ENCODE results near the gene ARID1B. TPM values are rescaled to one million over a fixed set of nuclear protein-coding genes. Genes with fewer than 3 reads are reported as not detected.

ARID1B gene
- total and polyA plus RNA-seq, 2 of the 4 experiments (the other 2 are of a cell fraction) = 14.5 to 20.1 TPM

GRCh38 chr6:156911581-156911980, 134.4 kb downstream of the ARID1B start:
- no peaks in the 10 kb centered on the region for H3K36me3 ChIP-seq (ENCODE audit: control insufficient read depth, insufficient read depth, low read length)
- no peak overlapping the region for H3K4me2 ChIP-seq (ENCODE audit: low read depth, low read length)
- no peak overlapping the region for H3K23ac ChIP-seq (ENCODE audit: low read depth, low read length)
- WGBS, 2 experiments (ENCODE audit: extremely low coverage in 2 of 2, insufficient read length in 1 of 2) = no CpG with 5 or more reads among the region's 2 CpGs
- dilution Hi-C loops (cut with HindIII; ENCODE audit: low sequenced_read_pairs, unreplicated experiment) (no loop called here), intact Hi-C loops (cut with micrococcal nuclease) (no loop called here), in situ Hi-C loops (cut with MboI; ENCODE audit: low sequenced_read_pairs) (no loop called here)
- H2BK5ac ChIP-seq (ENCODE audit: low read depth, low read length, poor library complexity, severe bottlenecking) = no peak overlapping the region
- no peaks in the 10 kb centered on the region for H3K9me3 ChIP-seq (ENCODE audit: control insufficient read depth, insufficient read depth, low read length)
- no peak overlapping the region for H4K91ac ChIP-seq (ENCODE audit: insufficient read depth, low read depth, low read length)
- no peak overlapping the region for H3K27ac ChIP-seq (ENCODE audit: insufficient read depth, low read length)
- H3K4me1 ChIP-seq (ENCODE audit: control insufficient read depth, insufficient read depth, low read length) = peaks cover 5% of the 10 kb centered on the region
- ATAC-seq (ENCODE audit: low read depth) = no peak
- TF ChIP-seq MAZ (IDR thresholded peaks at IDR 0.05; ENCODE audit: borderline replicate concordance, low read depth, low read length) = no peak
- TF ChIP-seq MXI1 (IDR thresholded peaks at IDR 0.05; ENCODE audit: borderline replicate concordance, low read depth, low read length) = no peak
- TF ChIP-seq CTCF (conservative IDR thresholded peaks at IDR 0.05; ENCODE audit: low read depth, low read length) = no peak
- TF ChIP-seq CEBPB (IDR thresholded peaks at IDR 0.05; ENCODE audit: low read depth, low read length) = no peak
- no peak for TF ChIP-seq RFX5 (IDR thresholded peaks at IDR 0.05; ENCODE audit: low read depth, low read length)
- no peak for TF ChIP-seq BHLHE40 (IDR thresholded peaks at IDR 0.05; ENCODE audit: low read depth, low read length)
- no peak for TF ChIP-seq ELK1 (IDR thresholded peaks at IDR 0.05; ENCODE audit: borderline replicate concordance, low read depth, low read length)
- TF ChIP-seq CHD1 (IDR thresholded peaks at IDR 0.05; ENCODE audit: low read depth, low read length) = no peak
- no peak for TF ChIP-seq SMC3 (IDR thresholded peaks at IDR 0.05; ENCODE audit: low read depth, low read length)
- no peak for TF ChIP-seq FOS (IDR thresholded peaks at IDR 0.05; ENCODE audit: low read depth, low read length)
- no peak overlapping the region for H2AFZ ChIP-seq (replicated peaks; ENCODE audit: low read length, poor library complexity)
- H3K4me3 ChIP-seq (ENCODE audit: insufficient read depth, low read depth, low read length) = no peak overlapping the region
- H3K18ac ChIP-seq (ENCODE audit: low read depth, low read length) = no peak overlapping the region
- H4K5ac ChIP-seq (ENCODE audit: low read depth, low read length) = no peak overlapping the region
- H2AK9ac ChIP-seq (replicated peaks; ENCODE audit: low read depth, low read length, poor library complexity) = no peak overlapping the region
- no peak overlapping the region for H3K9ac ChIP-seq (ENCODE audit: low read depth, low read length)
- ChIA-PET CTCF (no interaction called here), POLR2A (ENCODE audit: unreplicated experiment) (no interaction called here)
- no peak overlapping the region for H2BK15ac ChIP-seq (ENCODE audit: low read depth, low read length)
- H4K20me1 ChIP-seq (ENCODE audit: insufficient read depth, low read length) = peaks cover 13% of the 10 kb centered on the region
- H4K8ac ChIP-seq (ENCODE audit: low read depth in 2 of 2, low read length in 2 of 2) = no peak overlapping the region
- H3K79me1 ChIP-seq (ENCODE audit: low read depth in 1 of 2, low read length in 2 of 2) = peaks cover 26 to 59% of the 10 kb centered on the region in 2 experiments
- H2AK5ac ChIP-seq (ENCODE audit: low read depth, low read length) = no peak overlapping the region
- H3K27me3 ChIP-seq (ENCODE audit: control insufficient read depth, insufficient read depth, low read length) = no peaks in the 10 kb centered on the region
- BruUV-seq (replicated peaks) = no TSS peak
- H3K4ac ChIP-seq (ENCODE audit: low read depth, low read length) = no peak overlapping the region
- H3K14ac ChIP-seq (replicated peaks; ENCODE audit: low read depth, low read length) = no peak overlapping the region
- no peak overlapping the region for H3K56ac ChIP-seq (ENCODE audit: extremely low read depth, insufficient read depth, low read length)
- peaks cover 16% of the 10 kb centered on the region for H3K9me1 ChIP-seq (ENCODE audit: insufficient read depth, low read length)
- no peak overlapping the region for H2BK120ac ChIP-seq (ENCODE audit: low read depth, low read length)
- H2BK20ac ChIP-seq (ENCODE audit: low read depth, low read length) = no peak overlapping the region
- DNase-seq = no peak

Data from IMR-90 (cell line).